Measurements from ENCODE around the gene STAU1. TPM values are rescaled to one million over a fixed set of nuclear protein-coding genes. Genes with fewer than 3 reads are reported as not detected.

STAU1 gene
- total and polyA plus RNA-seq, 4 donors, result 53.5 to 89.2 (median 65.2) TPM

DNA sequence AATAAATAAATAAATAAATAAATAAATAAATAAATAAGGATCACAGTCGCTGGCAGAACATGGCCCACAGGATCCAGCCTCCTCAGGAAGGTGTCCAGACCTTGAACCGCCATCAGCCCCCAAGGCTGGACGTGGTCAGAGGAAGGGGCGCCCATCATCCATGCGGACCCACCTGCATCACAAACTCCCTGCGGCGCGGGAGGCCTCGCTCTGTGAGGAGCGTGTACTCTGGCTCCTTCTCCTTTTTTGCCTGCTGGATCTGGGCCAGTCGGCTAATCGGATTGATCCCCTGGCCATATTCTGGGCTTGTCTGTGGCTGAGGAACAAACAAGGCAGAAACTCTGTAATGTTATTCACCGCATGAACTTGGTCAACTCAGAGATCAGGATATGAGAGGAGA is 65.2 kb downstream of the STAU1 start:
- Histone ChIP-seq H3K27ac (ENCODE audit: low read depth in 1 of 2, low read length in 2 of 2) (no peak overlapping the region), H3K4me3 (ENCODE audit: low read depth in 1 of 3, low read length in 3 of 3) (no peak overlapping the region)

GRCh38 chr20:49119988-49120387 is 68.1 kb downstream of the STAU1 start:
- Histone ChIP-seq H3K27ac (ENCODE audit: low read depth in 1 of 2, low read length in 2 of 2) (no peak overlapping the region), H3K4me1 (ENCODE audit: control insufficient read depth in 4 of 4, insufficient read depth in 4 of 4, low read length in 3 of 4) (no peaks in the 10 kb centered on the region), H3K27me3 (ENCODE audit: control insufficient read depth in 4 of 4, insufficient read depth in 4 of 4, low read length in 3 of 4) (no peaks in the 10 kb centered on the region), H3K4me3 (ENCODE audit: low read depth in 1 of 3, low read length in 3 of 3) (no peak overlapping the region), H3K9ac (ENCODE audit: low read depth in 1 of 2, low read length in 2 of 2) (no peak overlapping the region), H3K36me3 (ENCODE audit: control insufficient read depth in 4 of 4, insufficient read depth in 3 of 4, low read depth in 1 of 4, low read length in 3 of 4) (peaks cover 15 to 77% (median 67%) of the 10 kb centered on the region in 4 donors), H3K9me3 (ENCODE audit: control insufficient read depth in 4 of 4, low read length in 3 of 4) (no peaks in the 10 kb centered on the region)
- 89% methylated on average over 7 of the region's 7 CpGs for WGBS
- no peak for TF ChIP-seq GABPA (IDR thresholded peaks at IDR 0.05 in 1 of 2, conservative IDR thresholded peaks at IDR 0.05 in 1 of 2)
- TF ChIP-seq YY1 (IDR thresholded peaks at IDR 0.05), result no peak
- TF ChIP-seq, protein P1, sequence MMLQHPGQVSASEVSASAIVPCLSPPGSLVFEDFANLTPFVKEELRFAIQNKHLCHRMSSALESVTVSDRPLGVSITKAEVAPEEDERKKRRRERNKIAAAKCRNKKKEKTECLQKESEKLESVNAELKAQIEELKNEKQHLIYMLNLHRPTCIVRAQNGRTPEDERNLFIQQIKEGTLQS (IDR thresholded peaks at IDR 0.05), result no peak
- TF ChIP-seq, protein P2, sequence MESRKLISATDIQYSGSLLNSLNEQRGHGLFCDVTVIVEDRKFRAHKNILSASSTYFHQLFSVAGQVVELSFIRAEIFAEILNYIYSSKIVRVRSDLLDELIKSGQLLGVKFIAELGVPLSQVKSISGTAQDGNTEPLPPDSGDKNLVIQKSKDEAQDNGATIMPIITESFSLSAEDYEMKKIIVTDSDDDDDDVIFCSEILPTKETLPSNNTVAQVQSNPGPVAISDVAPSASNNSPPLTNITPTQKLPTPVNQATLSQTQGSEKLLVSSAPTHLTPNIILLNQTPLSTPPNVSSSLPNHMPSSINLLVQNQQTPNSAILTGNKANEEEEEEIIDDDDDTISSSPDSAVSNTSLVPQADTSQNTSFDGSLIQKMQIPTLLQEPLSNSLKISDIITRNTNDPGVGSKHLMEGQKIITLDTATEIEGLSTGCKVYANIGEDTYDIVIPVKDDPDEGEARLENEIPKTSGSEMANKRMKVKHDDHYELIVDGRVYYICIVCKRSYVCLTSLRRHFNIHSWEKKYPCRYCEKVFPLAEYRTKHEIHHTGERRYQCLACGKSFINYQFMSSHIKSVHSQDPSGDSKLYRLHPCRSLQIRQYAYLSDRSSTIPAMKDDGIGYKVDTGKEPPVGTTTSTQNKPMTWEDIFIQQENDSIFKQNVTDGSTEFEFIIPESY (IDR thresholded peaks at IDR 0.05), result no peak
- TF ChIP-seq HNF4A (conservative IDR thresholded peaks at IDR 0.05), result no peak
- TF ChIP-seq RAD21 (IDR thresholded peaks at IDR 0.05), result no peak
- no peak for TF ChIP-seq FOXA2 (IDR thresholded peaks at IDR 0.05)
- TF ChIP-seq JUND (IDR thresholded peaks at IDR 0.05), result no peak
- no peak for TF ChIP-seq NR2F2 (IDR thresholded peaks at IDR 0.05)
- no peak for TF ChIP-seq CTCF (IDR thresholded peaks at IDR 0.05; ENCODE audit: low read depth, low read length, missing input control)
- TF ChIP-seq TAF1 (conservative IDR thresholded peaks at IDR 0.05), result no peak
- TF ChIP-seq EGR1 (IDR thresholded peaks at IDR 0.05; ENCODE audit: low read depth in 2 of 2), result no peak
- no peak for TF ChIP-seq MAX (IDR thresholded peaks at IDR 0.05)
- no peak for DNase-seq (ENCODE audit: low spot score)

More for the DNA sequence above, 65.2 kb downstream of the STAU1 start:
- no peaks in the 10 kb centered on the region for H3K9me3 ChIP-seq (ENCODE audit: control insufficient read depth in 4 of 4, low read length in 3 of 4)
- no peak for DNase-seq (ENCODE audit: low spot score)
- WGBS, result 91% methylated on average over 13 of the region's 13 CpGs
- TF ChIP-seq RAD21 (IDR thresholded peaks at IDR 0.05), result no peak
- TF ChIP-seq HNF4A (conservative IDR thresholded peaks at IDR 0.05), result no peak
- TF ChIP-seq JUND (IDR thresholded peaks at IDR 0.05), result no peak
- TF ChIP-seq, protein P2 (IDR thresholded peaks at IDR 0.05), result no peak
- TF ChIP-seq HNF4G (IDR thresholded peaks at IDR 0.05), result no peak
- TF ChIP-seq EGR1 (IDR thresholded peaks at IDR 0.05; ENCODE audit: low read depth in 2 of 2), result no peak
- TF ChIP-seq GABPA (IDR thresholded peaks at IDR 0.05 in 1 of 2, conservative IDR thresholded peaks at IDR 0.05 in 1 of 2), result no peak
- TF ChIP-seq SP1 (IDR thresholded peaks at IDR 0.05), result no peak
- no peaks in the 10 kb centered on the region for H3K27me3 ChIP-seq (ENCODE audit: control insufficient read depth in 4 of 4, insufficient read depth in 4 of 4, low read length in 3 of 4)
- peaks cover 15 to 54% (median 51%) of the 10 kb centered on the region in 4 donors for H3K36me3 ChIP-seq (ENCODE audit: control insufficient read depth in 4 of 4, insufficient read depth in 3 of 4, low read depth in 1 of 4, low read length in 3 of 4)
- no peak overlapping the region for H3K9ac ChIP-seq (ENCODE audit: low read depth in 1 of 2, low read length in 2 of 2)
- no peaks in the 10 kb centered on the region for H3K4me1 ChIP-seq (ENCODE audit: control insufficient read depth in 4 of 4, insufficient read depth in 4 of 4, low read length in 3 of 4)

Data from liver (tissue), 9 donors.